SK-N-MC (cell line): ENCODE measurements around the gene IFNG-AS1.

Experiments used
- DNase-seq: peaks from one replicate; pipeline ENCODE4 v3.0.0-alpha.2; 2011; ENCODE audit warnings: low read depth, low spot score
- H3K27ac ChIP-seq: fragments of 200-600 bp; sonication (generic); 2 replicates; pipeline ENCODE4 v1.5.1; 2016; ENCODE audit warnings: mixed run types
- H3K36me3 ChIP-seq: fragments of 200-600 bp; sonication (generic); 2 replicates; pipeline ENCODE4 v1.6.1; 2017; ENCODE audit warnings: antibody characterized with exemption, low read length, mixed read lengths; ENCODE audit not compliant: insufficient read depth
- H3K4me3 ChIP-seq: fragments of 200-600 bp; sonication (generic); 2 replicates; pipeline ENCODE4 v1.5.1; 2016
- H3K9ac ChIP-seq: fragments of 200-600 bp; sonication (generic); 2 replicates; pipeline ENCODE4 v1.8.0; 2017; ENCODE audit warnings: mixed run types, mixed read lengths; ENCODE audit not compliant: insufficient read length
- H3K9me3 ChIP-seq: fragments of 200-600 bp; sonication (generic); 2 replicates; pipeline ENCODE4 v1.6.1; 2017; ENCODE audit warnings: low read depth, mild to moderate bottlenecking, antibody characterized with exemption, low read length, moderate library complexity, mixed read lengths
- EZH2 ChIP-seq: fragments of 200-600 bp; sonication (generic); IDR thresholded peaks from one replicate; pipeline ENCODE4 v1.6.1; 2017; ENCODE audit warnings: antibody characterized with exemption
- FOXP2 ChIP-seq: optimal IDR thresholded peaks from 2 replicates; pipeline ENCODE3; 2011; ENCODE audit warnings: mild to moderate bottlenecking, moderate library complexity; ENCODE audit not compliant: insufficient read depth; ENCODE audit errors: extremely low read length, control extremely low read depth
- POLR2AphosphoS5 ChIP-seq: IDR thresholded peaks from 2 replicates; pipeline ENCODE4 v1.6.1; 2012; ENCODE audit warnings: mild to moderate bottlenecking, low read depth, low read length, borderline replicate concordance

The IFNG-AS1 gene

GRCh38 chr12:68048648-68049297 is 59.5 kb downstream of the IFNG-AS1 start:
- no peak for DNase-seq
- no peaks in the 10 kb centered on the region for H3K36me3 ChIP-seq
- no peak for TF ChIP-seq EZH2
- TF ChIP-seq FOXP2: no peak
- no peak for TF ChIP-seq POLR2AphosphoS5
- H3K9ac ChIP-seq: no peak overlapping the region
- H3K27ac ChIP-seq: no peak overlapping the region
- H3K4me3 ChIP-seq: no peak overlapping the region
- no peaks in the 10 kb centered on the region for H3K9me3 ChIP-seq

- no peak overlapping the region for H3K27ac ChIP-seq
- no peak for DNase-seq
- TF ChIP-seq POLR2AphosphoS5 (no peak), EZH2 (no peak), FOXP2 (no peak)
- no peaks in the 10 kb centered on the region for H3K36me3 ChIP-seq
- H3K9ac ChIP-seq: no peak overlapping the region
- H3K4me3 ChIP-seq: no peak overlapping the region
- H3K9me3 ChIP-seq: no peaks in the 10 kb centered on the region
Observed at GRCh38 chr12:68056300-68056699, 67.1 kb downstream of the IFNG-AS1 start.

- H3K9ac ChIP-seq: no peak overlapping the region
- H3K27ac ChIP-seq: no peak overlapping the region
- DNase-seq: no peak
- H3K36me3 ChIP-seq: no peaks in the 10 kb centered on the region
- TF ChIP-seq EZH2 (no peak), FOXP2 (no peak), POLR2AphosphoS5 (no peak)
- no peak overlapping the region for H3K4me3 ChIP-seq
- peaks cover 3% of the 10 kb centered on the region; the same call in 1 of the 2 replicates for H3K9me3 ChIP-seq
Observed at GRCh38 chr12:68063900-68064590, 74.8 kb downstream of the IFNG-AS1 start.

- Histone ChIP-seq H3K4me3 (no peak overlapping the region), H3K9me3 (peaks cover 3% of the 10 kb centered on the region; the same call in 1 of the 2 replicates), H3K36me3 (no peaks in the 10 kb centered on the region), H3K27ac (no peak overlapping the region), H3K9ac (no peak overlapping the region)
- TF ChIP-seq EZH2 (no peak), POLR2AphosphoS5 (no peak), FOXP2 (no peak)
- no peak for DNase-seq
Observed at GRCh38 chr12:68065163-68065562, 75.9 kb downstream of the IFNG-AS1 start.

GRCh38 chr12:68065687-68066086 is 76.4 kb downstream of the IFNG-AS1 start:
- TF ChIP-seq EZH2 (no peak), FOXP2 (no peak), POLR2AphosphoS5 (no peak)
- Histone ChIP-seq H3K9me3 (peaks cover 3% of the 10 kb centered on the region; the same call in 1 of the 2 replicates), H3K36me3 (no peaks in the 10 kb centered on the region)

GRCh38 chr12:68067762-68068376 is 78.6 kb downstream of the IFNG-AS1 start:
- no peak overlapping the region for H3K4me3 ChIP-seq
- H3K36me3 ChIP-seq: no peaks in the 10 kb centered on the region
- H3K9ac ChIP-seq: no peak overlapping the region
- DNase-seq: no peak
- TF ChIP-seq EZH2 (no peak), FOXP2 (no peak), POLR2AphosphoS5 (no peak)
- H3K27ac ChIP-seq: no peak overlapping the region
- peaks cover 3% of the 10 kb centered on the region; the same call in 1 of the 2 replicates for H3K9me3 ChIP-seq

More at GRCh38 chr12:68065687-68066086, 76.4 kb downstream of the IFNG-AS1 start:
- DNase-seq: no peak
- Histone ChIP-seq H3K4me3 (no peak overlapping the region), H3K9ac (no peak overlapping the region), H3K27ac (no peak overlapping the region)

GRCh38 chr12:68069275-68069674 is 80.0 kb downstream of the IFNG-AS1 start:
- no peak for DNase-seq
- no peak for TF ChIP-seq EZH2
- no peak for TF ChIP-seq POLR2AphosphoS5
- no peak for TF ChIP-seq FOXP2
- Histone ChIP-seq H3K9ac (no peak overlapping the region), H3K4me3 (no peak overlapping the region), H3K36me3 (no peaks in the 10 kb centered on the region), H3K9me3 (peaks cover 3% of the 10 kb centered on the region; the same call in 1 of the 2 replicates), H3K27ac (no peak overlapping the region)
